IPS-11a (cell line): ENCODE measurements around the gene TASOR2.

Experiments
- H3K4me3 ChIP-seq: one replicate; pipeline ENCODE4 v1.5.1; 2013; ENCODE audit warnings: low read depth, low read length, control low read depth

The TASOR2 gene, protein sequence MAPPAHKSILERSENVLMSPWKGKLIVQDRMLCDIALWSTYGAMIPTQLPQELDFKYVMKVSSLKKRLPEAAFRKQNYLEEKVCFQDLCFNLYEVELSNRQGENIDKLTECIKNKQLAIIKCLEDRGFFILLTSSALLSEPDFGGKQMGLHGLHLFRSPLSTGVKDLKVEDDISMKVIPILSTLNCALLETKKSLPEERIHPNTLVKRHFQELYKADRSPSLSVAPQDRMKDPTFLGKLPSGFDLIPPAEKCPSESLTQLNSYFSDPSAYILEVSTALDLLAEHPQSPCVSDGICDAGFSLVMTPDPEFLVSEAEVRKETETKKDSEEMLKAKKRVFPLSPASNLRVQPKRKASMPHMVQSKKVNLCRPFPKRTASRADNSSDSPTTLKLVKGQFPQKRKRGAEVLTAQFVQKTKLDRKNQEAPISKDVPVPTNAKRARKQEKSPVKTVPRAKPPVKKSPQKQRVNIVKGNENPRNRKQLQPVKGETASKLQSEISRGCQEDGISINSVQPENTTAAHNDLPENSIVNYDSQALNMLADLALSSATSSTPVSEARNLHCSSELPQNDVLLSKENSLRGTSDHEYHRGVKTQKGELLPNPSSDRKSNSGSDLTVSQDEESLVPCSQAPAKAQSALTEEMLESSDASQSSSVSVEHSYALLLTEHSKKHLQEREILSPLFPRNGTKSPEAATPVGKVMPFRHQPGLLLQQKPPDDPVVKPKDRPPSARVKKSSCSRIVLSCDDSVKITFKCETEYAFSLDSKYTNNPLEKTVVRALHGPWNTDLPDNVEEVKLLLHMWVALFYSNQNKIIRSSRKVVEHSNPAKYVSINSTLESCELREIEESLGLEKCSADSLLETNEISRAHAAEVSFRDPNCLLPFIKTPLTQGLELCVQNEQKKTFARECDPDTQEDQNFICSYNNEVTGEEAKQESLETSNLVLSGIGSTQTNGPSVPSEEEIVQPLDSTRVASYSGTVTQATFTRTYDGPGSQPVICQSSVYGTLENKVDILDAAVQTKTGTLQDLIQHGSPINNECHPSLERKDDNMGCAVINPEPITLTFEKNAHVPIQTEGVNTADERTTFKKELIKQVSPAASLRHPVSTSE (N-terminal part only)

DNA sequence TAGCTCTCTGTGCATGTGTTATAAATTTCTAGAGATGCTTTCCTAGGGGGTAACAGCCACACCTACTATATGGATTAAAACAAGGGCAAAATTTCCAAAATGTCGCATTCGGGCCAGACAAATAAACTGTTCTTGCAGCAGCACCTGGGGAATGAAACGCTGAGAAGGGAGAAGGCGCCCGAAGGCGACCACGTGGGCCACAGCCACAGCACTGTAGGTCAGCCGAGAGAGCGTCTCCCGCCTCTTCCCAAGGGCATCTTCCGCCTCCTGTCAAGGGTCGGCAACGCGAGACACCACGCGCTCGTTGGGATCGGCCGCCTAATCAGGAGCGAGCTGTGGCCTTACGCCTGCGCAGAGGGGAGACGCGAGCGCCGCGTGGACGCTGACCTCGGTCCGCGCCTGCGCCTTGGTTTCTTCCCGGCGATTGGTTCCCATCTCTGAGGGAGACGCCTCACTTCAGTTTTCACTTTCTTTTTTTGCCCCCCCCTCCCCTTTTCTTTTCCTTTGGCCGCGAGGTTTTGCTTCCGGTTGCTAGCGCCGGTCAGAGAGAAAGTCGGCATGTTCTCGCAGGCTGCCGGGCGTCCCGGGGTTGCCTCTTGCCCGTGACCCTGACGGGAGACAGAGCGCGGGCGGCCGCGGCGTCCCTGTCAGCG, at the start of gene TASOR2:
Gene TASOR2 (plus strand): TSS at position 521 of the 653 bp plus-strand sequence. CDS start 35,805 bp downstream, outside the sequence.
- peak within 1 kb of the TSS; percentile 84 for H3K4me3 ChIP-seq

DNA sequence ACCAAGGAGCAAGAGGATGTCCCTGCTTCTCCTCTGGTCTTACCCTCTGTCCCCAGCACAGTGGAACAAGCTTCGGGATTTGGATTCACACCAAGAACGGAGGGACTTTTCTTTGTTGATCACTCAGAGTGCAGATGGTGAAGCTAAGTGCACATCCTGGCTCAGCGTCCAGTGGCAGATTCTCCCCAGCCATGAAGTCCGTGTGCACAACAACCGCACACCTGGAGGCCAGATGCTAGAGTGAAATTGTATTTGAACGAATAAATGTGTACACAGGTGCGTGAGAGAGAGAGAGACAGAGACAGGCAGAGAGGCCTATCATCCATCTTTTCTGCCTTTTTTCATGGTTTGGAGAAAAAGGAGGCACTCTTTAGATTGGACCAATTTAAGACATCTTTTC, 49.7 kb upstream of the TASOR2 start:
- H3K4me3 ChIP-seq, result no peak overlapping the region

GRCh38 chr10:5638494-5638893, 46.1 kb upstream of the TASOR2 start:
- no peak overlapping the region for H3K4me3 ChIP-seq

GRCh38 chr10:5639066-5639465, 45.6 kb upstream of the TASOR2 start:
- H3K4me3 ChIP-seq, result no peak overlapping the region

GRCh38 chr10:5640036-5640435, 44.6 kb upstream of the TASOR2 start:
- H3K4me3 ChIP-seq, result no peak overlapping the region

DNA sequence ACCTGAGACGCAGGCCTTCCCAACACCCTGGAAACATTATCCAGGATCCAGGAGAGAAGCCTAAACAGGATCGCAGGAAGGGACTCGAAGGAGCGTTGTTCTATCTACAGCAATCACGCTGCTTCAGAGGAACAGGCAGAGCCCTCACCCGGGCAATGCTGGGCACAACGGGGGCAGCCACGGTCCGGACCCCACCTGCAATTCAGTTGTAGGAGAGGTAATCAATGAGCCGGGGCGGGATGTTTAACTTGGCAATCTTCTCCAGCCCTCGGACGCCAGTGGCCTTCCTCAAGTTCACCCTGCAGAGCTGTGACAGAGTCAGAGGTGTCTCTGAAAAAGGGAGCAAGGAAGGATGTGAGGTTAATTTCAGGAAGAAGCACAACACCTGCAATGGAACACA, 44.1 kb upstream of the TASOR2 start:
- H3K4me3 ChIP-seq, result no peak overlapping the region

- H3K4me3 ChIP-seq, result no peak overlapping the region
These were observed 43.1 kb upstream of the TASOR2 start for GRCh38 chr10:5641501-5641900.

- no peak overlapping the region for H3K4me3 ChIP-seq
These were observed 41.1 kb upstream of the TASOR2 start for GRCh38 chr10:5643346-5644067.

DNA sequence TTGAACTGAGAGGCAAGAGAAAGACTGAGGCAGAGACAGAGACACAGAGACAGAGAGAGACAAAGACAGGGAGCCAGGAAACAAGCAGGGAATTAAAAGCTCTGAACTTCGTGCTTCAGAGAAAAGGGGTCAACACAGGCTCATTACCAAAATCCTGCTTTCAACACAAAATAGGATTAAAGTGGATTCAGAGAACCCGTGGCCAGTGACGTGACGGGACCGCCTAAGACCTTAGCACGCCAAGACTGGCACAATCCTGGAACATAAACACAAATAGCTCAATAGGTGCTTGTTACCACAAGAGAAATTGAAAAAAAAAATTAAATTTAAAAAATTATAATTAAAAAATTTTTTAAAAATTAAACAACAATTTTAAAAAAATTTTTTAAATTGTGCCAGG, 39.7 kb upstream of the TASOR2 start:
- H3K4me3 ChIP-seq, result no peak overlapping the region

GRCh38 chr10:5645375-5645774, 39.3 kb upstream of the TASOR2 start:
- H3K4me3 ChIP-seq, result no peak overlapping the region

GRCh38 chr10:5645944-5646617, 38.6 kb upstream of the TASOR2 start:
- H3K4me3 ChIP-seq, result no peak overlapping the region

DNA sequence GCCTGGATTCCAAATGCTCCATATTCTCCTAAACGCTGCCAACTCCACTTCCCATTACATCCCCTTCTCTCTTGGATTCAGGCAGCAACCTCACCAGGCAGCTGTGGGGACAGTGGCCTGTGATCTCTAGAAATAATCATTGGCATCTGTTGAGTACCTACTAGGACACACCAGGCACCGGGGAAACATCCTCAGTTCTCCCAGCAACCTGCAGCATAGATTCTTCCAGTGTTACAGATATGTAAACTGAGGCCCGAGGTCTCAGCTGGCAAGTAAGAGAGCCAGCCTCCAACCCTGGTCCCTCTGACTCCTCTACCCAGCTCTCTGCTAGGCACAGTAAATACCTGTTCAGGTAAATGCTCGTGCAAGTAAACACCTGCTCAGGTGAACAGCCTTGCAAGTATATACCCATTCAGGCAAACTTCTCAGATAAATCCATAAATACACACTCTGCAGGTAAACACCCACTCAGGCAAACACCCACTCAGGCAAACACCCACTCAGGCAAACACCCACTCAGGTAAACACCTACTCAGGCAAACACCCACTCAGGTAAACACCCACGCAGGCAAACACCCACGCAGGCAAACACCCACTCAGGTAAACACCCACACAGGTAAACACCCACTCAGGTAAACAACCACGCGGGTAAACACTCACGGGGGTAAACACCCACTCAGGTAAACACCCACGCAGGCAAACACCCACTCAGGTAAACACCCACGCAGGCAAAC, 37.0 kb upstream of the TASOR2 start:
- H3K4me3 ChIP-seq, result no peak overlapping the region

GRCh38 chr10:5648494-5649457, 35.9 kb upstream of the TASOR2 start:
- H3K4me3 ChIP-seq, result no peak overlapping the region

GRCh38 chr10:5649746-5650145, 34.9 kb upstream of the TASOR2 start:
- H3K4me3 ChIP-seq, result no peak overlapping the region

GRCh38 chr10:5650664-5651387, 33.8 kb upstream of the TASOR2 start:
- no peak overlapping the region for H3K4me3 ChIP-seq

DNA sequence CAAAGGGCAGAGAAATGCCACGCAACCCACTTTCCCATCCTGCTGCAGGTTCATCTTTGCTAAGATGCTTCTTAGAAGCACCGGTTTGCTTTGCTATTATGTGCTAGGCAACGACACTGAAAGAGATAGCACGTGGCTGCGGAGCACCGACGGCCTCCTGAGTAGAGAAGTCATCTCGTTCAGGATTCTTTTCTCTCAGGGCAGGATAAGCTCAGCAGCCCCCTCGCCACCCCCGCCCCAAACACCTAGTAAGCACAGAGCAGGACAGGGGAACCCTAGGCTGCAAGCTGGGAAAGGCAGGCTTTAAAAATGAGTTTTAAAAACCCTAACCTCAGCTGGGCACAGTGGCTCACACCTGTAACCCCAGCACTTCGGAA, 33.3 kb upstream of the TASOR2 start:
- H3K4me3 ChIP-seq, result no peak overlapping the region

DNA sequence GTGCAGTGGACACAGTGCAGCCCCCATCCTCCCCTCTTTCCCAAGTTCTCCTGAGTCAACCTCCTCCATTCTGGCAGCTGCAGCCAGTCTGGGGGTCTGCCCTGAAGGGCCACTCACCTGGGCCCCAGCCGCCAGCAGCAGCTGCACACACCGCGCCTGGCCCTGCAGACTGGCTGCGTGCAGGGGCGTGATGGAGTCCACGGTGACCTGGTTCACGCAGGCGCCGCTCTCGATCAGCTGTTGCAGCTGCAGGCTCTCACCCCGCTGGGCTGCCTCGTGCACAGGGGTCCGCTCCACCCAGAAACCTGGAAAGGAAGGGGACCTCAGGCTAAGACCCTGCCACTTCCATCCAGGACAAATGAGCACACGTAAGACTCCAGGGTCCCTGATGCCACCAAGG, 31.9 kb upstream of the TASOR2 start:
- no peak overlapping the region for H3K4me3 ChIP-seq
